ENCODE results near the gene FN1.

The FN1 gene

DNA sequence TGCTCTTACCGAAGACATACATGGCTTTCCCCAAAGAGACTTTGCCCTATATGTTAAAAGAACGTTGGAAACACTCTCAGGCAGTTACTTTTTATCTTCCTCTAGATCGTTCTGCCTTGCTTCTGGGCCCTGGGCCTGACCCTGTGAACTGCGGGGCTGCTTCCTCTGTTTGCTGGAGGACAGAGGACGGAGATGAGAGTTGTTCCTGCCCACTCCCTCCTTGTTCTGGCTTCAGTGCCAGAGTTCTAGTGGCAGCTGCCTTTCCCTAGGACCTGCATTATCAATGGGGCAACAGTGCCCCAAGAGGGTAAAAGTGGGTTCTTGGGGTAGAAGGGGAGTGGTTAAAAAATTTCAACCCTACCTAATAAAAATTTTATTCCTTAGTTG lies 6.5 kb upstream of the FN1 start:
- no peak for DNase-seq (ENCODE audit: low read depth in 1 of 2, low spot score in 1 of 2)

GRCh38 chr2:215441560-215442400 lies 5.9 kb upstream of the FN1 start:
- DNase-seq (ENCODE audit: low read depth in 1 of 2, low spot score in 1 of 2): no peak

DNA sequence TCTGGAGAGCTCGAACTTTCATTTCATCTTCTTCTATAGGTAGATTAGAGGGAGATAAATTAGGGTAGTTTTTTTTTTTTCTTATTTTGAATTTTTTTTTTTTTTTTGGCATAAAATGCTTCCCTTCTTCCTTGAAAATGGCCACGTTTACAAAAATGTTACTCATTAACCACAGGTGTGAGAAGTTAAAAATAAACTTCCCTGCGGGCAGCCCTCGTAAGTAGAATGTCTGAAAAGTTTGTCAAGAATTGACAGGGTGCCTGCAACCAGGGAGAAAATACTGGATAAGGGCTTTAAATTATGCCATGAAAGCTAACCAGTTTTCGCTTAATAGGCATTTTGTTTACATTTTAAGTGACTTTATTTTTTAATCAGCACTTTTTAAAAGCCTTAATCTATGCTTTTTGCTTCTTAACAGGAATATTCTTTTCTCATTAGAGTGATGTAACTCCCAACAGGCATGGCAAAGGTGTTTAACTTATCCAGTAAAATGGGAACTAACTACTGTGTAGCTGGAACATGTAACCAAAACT lies 4.2 kb upstream of the FN1 start:
- no peak for DNase-seq (ENCODE audit: low read depth in 1 of 2, low spot score in 1 of 2)

GRCh38 chr2:215439404-215439803 lies 3.5 kb upstream of the FN1 start:
- no peak for DNase-seq (ENCODE audit: low read depth in 1 of 2, low spot score in 1 of 2)

GRCh38 chr2:215437614-215438013 lies 1.7 kb upstream of the FN1 start:
- no peak for DNase-seq (ENCODE audit: low read depth in 1 of 2, low spot score in 1 of 2)

GRCh38 chr2:215436705-215437565 lies 1.1 kb upstream of the FN1 start:
- no peak for DNase-seq (ENCODE audit: low read depth in 1 of 2, low spot score in 1 of 2)

DNA sequence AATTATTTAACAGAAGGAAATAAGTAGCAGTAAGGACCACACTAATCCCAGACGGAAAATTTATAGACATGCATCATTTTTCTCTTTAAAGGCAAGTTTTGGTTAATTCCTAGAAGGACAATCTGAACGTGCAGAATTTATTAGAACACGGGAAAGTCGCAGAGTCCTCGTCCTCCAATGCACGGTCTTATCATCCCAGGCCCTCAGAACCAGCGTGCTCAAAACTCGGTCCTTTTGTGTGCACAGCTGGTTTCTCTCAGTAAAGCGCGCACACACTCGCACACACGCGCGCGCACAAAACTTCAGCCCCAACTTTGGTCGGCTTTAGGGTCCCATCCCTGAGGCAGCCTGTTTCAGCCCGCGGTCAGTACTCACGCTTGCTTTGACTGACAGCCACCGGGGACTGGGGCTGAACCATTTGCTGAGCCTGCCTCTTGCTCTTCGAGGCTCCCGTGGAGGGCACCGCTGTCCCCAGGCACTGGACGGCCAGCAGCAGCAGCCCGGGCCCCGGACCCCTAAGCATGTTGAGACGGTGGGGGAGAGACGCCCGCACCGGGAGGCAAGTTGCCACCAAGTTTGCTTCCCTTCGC lies 493 bp downstream of the FN1 start:
- no peak for DNase-seq (ENCODE audit: low read depth in 1 of 2, low spot score in 1 of 2)

DNA sequence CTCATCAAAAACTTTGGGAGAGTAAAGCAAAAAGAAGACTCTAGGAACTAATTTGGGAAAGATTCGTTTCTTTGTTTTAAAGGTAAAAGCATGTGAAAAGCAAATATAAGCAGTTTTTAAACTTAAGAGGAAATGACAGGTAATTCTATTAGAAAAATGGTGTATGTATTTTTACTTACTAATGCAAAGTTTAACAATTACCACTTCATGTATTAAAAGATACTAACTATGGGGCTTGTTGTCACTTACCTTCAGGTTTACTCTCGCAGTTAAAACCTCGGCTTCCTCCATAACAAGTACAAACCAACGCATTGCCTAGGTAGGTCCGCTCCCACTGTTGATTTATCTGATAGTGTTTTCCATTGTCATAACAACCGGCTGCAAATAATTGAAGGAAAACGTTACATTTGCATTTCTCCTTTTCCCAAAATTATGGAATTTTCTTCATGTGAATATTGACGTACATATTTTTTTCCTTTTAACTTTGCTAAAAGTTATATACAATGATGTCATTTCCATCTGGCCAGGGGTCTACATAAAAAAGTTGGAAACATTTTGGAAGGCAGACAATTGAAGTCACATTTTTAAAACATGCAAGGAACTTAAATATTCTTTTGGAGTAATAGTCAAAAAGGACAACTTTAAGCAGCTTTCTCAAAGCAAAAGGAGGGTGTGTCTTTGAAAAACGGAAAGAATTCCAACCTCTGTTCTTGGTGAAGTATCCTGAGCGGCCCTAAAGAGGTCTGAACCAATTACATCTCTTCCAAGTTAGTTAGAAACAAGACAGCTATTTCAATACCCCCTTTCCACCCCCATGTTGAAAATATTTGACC lies 1.2 kb downstream of the FN1 start:
- DNase-seq (ENCODE audit: low read depth in 1 of 2, low spot score in 1 of 2): no peak

GRCh38 chr2:215432759-215433594 lies 2.9 kb downstream of the FN1 start:
- DNase-seq (ENCODE audit: low read depth in 1 of 2, low spot score in 1 of 2): no peak

DNA sequence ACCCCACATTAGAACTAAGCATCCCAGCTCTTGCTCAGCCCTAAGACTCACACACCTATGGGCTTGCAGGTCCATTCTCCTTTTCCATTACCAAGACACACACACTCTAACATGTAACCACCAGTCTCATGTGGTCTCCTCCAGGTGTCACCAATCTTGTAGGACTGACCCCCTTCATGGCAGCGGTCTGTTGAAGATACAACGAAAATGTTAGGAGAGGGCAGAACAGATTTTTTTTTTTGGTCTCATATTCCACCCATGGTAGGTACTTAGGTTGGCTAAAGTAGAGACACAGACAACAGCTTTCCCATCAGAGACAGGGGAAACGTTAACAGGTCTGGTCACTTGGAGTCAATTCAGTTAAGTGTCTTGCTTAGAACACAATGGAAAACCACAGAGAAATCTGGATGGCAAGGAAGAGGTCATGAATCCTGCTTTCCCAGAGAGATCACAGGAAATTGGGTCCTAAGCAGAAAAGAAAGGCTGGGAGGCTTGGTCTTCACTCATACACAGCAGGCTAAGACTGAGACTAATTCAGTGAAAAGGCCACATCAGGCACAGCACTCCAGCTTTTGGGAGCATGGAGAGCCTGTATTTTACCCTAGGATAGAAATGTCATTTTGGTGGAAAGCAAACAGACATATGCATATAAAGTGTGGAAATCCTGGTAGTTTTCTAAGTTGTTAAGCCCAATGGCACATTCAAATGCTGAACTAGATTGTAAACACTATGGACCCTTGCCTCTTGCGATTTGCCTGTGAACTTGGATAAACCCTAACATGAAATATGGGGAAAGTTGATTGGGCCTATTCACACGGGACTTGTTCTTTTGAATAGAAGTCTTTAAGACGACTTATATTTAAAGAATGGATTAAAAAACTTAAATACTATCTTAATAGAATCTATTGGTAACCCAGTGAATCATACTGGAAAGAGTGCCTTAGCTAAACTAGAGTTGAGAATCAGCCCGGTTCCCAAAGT lies 3.8 kb downstream of the FN1 start:
- DNase-seq (ENCODE audit: low read depth in 1 of 2, low spot score in 1 of 2): no peak

GRCh38 chr2:215431290-215431689 lies 4.6 kb downstream of the FN1 start:
- DNase-seq (ENCODE audit: low read depth in 1 of 2, low spot score in 1 of 2): no peak

GRCh38 chr2:215430528-215431187 lies 5.2 kb downstream of the FN1 start:
- DNase-seq (ENCODE audit: low read depth in 1 of 2, low spot score in 1 of 2): no peak

DNA sequence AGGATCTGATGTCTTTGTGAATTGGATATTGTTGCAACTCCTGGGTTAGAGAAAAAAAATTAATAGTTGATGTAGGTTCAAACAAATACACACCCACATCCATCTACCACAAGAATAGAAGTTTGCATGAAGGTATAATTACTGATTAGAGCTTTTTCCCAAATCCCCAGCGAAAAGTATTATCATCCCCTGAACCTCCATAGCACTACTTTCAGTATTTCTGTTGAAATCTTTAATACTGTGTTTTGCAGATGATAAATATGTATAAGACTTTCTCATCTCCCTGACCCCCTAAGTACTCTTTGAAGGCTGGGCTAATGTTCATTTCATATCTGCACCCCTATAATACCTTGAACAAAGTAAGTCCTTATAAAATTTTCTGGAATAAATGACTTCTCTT lies 6.4 kb downstream of the FN1 start:
- DNase-seq (ENCODE audit: low read depth in 1 of 2, low spot score in 1 of 2): no peak

DNA sequence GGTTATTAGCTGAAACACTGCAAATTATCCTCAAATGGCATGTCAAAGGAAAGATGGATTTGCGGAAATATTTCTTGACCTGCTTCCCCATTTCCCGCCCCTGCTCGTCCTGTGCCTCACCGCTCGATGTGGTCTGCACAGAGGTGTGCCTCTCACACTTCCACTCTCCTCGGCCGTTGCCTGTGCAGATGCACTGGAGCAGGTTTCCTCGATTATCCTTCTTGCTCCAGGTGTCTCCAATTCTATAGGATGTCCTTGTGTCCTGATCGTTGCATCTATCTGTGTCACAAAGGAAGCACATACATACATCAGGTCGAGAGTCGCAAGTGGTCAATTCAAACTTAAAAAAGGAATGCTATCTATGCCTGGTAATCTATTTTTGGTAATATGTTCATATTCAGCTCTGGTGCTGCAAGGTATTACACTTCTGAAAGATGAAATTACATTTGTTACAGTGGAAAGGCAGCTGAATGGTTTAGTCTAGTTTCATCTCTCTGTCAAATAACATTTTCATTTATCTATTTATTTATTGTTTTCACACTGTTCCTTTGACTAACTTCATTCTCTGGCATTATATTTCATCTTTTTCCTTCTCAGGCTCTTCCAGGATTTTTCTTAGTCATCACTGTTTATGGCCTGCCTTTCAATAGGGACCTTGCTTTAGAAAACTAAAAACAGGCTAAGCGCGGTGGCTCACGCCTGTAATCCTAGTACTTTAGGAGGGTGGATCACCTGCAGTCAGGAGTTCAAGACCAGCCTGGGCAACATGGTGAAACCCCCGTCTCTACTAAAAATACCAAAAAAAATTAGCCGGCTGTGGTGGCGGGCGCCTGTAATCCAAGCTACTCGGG lies 7.6 kb downstream of the FN1 start:
- DNase-seq (ENCODE audit: low read depth in 1 of 2, low spot score in 1 of 2): no peak

DNA sequence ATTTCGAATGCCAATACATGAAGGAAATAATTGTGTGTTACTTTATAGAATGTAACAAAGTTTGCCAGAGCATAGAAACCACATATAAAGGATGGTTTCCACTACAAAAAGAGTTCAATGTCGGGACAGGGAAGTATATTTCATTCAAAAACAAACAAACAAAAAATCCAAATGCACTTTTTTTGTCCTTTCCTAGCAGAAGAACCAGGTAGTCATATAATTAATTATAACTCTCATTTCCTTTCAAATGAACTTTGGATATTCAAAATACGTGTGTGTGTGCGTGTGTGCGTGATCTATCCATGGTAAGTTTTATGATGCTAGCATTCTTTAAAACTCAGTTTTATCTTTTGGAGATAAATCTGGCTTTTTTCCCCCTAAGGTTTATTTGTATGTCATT lies 8.3 kb downstream of the FN1 start:
- no peak for DNase-seq (ENCODE audit: low read depth in 1 of 2, low spot score in 1 of 2)

DNA sequence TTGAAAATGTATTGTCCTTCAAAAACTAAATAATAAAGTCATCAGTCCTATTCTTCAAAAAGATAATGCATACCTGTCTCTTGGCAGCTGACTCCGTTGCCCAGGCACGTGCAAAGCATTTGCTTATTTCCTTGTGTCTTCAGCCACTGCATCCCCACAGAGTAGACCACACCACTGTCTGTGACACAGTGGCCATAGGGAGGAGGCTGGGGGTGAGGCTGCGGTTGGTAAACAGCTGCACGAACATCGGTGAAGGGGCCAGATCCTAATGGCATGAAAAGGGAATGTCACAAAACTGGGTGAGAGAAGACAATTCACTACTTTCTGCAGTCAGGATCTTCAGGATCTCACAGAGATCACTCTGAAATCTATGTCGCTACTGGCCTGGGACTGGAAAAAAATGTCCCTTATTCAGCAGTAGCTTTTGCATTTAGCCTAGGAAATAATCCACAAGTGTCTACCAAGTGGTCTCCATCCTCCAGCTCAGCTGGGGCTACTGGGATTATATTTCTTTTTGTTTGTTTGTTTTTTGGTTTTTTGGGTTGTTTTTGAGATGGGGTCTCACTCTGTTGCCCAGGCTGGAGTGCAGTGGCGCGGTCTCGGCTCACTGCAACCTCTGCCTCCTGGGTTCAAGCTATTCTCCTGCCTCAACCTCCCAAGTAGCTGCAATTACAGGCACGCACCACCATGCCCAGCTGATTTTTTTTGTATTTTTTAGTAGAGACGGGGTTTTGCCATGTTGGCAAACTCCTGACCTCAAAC lies 10.7 kb downstream of the FN1 start:
- DNase-seq (ENCODE audit: low read depth in 1 of 2, low spot score in 1 of 2): no peak
